ENCODE data around the gene S100A16. TPM values are rescaled to one million over a fixed set of nuclear protein-coding genes. Genes with fewer than 3 reads are reported as not detected.

Gene S100A16
- total RNA-seq, 2 donors from 2014 or later: 62.7 to 85.1 TPM

DNA sequence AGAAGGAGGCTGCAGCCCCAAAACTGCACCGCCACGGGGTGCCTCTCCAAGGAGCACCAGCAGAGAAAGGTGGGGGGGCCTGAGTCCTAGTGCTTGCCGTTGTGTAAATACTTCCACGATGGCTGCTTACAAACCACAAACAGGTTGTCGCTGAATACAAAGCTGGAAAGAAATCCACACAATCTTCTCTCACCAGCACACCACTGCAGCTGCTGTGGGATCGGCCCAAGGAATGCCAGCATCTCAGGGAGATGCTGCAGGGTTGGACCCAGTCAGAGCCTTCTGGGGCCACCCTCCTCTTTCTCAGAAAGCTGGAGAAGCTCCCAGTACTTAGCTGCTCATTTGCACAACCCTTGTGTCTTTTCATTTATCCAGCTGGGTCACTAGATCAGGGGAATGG is 6.2 kb upstream of the S100A16 start:
- no peak overlapping the region for H3K27ac ChIP-seq
- H3K36me3 ChIP-seq: peaks cover 41% of the 10 kb centered on the region
- H3K4me3 ChIP-seq: no peak overlapping the region
- no peaks in the 10 kb centered on the region for H3K27me3 ChIP-seq
- TF ChIP-seq, protein P1, sequence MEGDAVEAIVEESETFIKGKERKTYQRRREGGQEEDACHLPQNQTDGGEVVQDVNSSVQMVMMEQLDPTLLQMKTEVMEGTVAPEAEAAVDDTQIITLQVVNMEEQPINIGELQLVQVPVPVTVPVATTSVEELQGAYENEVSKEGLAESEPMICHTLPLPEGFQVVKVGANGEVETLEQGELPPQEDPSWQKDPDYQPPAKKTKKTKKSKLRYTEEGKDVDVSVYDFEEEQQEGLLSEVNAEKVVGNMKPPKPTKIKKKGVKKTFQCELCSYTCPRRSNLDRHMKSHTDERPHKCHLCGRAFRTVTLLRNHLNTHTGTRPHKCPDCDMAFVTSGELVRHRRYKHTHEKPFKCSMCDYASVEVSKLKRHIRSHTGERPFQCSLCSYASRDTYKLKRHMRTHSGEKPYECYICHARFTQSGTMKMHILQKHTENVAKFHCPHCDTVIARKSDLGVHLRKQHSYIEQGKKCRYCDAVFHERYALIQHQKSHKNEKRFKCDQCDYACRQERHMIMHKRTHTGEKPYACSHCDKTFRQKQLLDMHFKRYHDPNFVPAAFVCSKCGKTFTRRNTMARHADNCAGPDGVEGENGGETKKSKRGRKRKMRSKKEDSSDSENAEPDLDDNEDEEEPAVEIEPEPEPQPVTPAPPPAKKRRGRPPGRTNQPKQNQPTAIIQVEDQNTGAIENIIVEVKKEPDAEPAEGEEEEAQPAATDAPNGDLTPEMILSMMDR (IDR thresholded peaks at IDR 0.05): no peak
- DNase-seq (ENCODE audit: low spot score): no peak
- no peaks in the 10 kb centered on the region for H3K9me3 ChIP-seq
- H3K4me1 ChIP-seq: peaks cover 0 to 33% of the 10 kb centered on the region in 2 donors

DNA sequence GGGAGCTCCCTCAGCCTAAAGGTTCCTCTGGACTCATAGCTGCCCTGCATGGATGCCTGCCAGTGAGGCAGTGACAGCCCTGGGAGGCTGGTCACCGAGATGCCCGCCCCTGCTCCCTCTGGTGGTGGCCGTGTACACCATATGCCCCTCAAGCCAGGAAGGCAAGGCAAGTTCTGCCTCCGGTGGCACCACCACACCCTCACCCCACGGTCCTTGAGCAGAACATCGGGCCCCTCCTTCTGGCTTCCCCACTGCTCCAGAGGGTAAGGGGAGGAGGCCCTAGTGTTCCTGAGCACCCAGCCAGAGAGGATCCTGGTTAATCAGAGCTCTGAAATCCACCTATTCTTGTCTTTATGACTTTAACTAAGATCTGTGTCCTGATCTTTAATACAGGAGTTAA is 4.7 kb upstream of the S100A16 start:
- no peaks in the 10 kb centered on the region for H3K9me3 ChIP-seq
- peak overlapping the region; percentile 68 to 70 for H3K27ac ChIP-seq
- peaks cover 30% of the 10 kb centered on the region for H3K36me3 ChIP-seq
- H3K4me1 ChIP-seq: peaks cover 0 to 34% of the 10 kb centered on the region in 2 donors
- H3K4me3 ChIP-seq: no peak overlapping the region
- no peaks in the 10 kb centered on the region for H3K27me3 ChIP-seq
- peak; percentile 92 for DNase-seq (ENCODE audit: low spot score)
- TF ChIP-seq, protein P1 (IDR thresholded peaks at IDR 0.05): peak; percentile 67 to 78

DNA sequence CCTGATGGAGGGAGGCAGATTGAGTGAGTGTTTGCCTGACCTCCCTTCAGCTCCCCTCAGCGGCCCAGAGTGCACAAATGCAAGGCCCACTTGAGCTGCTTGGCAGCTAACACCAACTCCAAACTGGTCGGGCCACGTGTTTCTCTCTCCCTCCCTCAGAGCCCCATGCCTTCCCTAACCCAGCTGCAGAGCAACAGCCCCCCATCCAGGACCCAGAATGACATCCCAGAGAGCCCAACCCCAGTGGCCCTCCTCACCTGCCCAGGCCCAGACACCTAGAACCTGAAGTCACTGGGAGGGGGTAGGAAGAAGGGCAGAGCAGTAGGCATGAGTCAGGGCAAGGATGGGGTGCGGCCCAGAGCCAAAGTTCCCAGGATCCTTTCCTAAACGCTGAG is 4.0 kb upstream of the S100A16 start:
- peaks cover 0 to 34% of the 10 kb centered on the region in 2 donors for H3K4me1 ChIP-seq
- peak overlapping the region; percentile 68 to 70 for H3K27ac ChIP-seq
- H3K27me3 ChIP-seq: no peaks in the 10 kb centered on the region
- no peaks in the 10 kb centered on the region for H3K9me3 ChIP-seq
- peaks cover 23% of the 10 kb centered on the region for H3K36me3 ChIP-seq
- no peak overlapping the region for H3K4me3 ChIP-seq
- TF ChIP-seq, protein P1 (IDR thresholded peaks at IDR 0.05): no peak
- DNase-seq (ENCODE audit: low spot score): no peak

DNA sequence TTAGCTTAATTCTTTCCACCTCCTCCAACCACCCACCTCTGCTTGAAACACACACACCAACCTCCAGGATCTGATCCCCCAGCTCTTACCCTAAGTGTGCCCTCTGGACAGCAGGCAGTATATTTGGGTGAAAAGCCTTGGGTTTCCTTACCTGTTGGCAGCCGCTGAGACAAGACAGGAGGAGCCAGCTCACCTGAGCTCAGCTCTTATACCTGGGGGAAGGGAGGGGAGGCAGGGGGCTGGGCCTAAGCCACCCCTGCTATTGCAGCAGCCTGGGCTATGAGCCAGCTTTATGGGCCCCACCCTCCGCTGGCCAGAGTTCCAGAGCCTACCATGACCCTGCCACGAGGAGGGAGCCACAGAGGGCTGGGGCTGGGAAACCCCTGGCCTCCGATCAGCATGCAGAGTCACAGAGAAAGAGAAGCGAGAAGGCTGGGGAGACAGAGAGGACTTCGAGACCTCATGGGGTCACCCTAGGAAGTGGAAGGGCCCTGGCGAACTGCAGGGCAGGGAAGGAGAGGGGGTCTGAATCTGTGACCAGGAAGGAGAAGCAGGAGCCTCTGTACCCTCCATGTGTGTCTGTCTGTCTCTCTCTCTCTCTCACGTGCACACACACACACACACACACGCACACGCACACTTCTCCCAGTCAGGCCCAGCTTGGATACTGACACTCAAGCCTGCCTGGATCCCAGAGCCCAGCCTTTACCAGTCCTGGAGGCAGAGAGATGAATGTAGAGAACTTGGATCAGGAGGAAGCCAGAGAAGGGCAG is 3.4 kb upstream of the S100A16 start, which contains the start of gene S100A14:
S100A14 (minus strand) TSS at position 182 of the 773 bp plus-strand sequence. CDS start 467 bp downstream, outside the sequence.
- TF ChIP-seq, protein P1 (IDR thresholded peaks at IDR 0.05): no peak
- H3K4me3 ChIP-seq: no peak within 1 kb of the TSS
- H3K4me1 ChIP-seq: peaks cover 0 to 36% of the 10 kb centered on the region in 2 donors
- DNase-seq (ENCODE audit: low spot score): no peak
- H3K27ac ChIP-seq: peak within 1 kb of the TSS; percentile 68 to 70
- peaks cover 23% of the 10 kb centered on the region for H3K36me3 ChIP-seq
- no peaks in the 10 kb centered on the region for H3K9me3 ChIP-seq
- no peaks in the 10 kb centered on the region for H3K27me3 ChIP-seq

DNA sequence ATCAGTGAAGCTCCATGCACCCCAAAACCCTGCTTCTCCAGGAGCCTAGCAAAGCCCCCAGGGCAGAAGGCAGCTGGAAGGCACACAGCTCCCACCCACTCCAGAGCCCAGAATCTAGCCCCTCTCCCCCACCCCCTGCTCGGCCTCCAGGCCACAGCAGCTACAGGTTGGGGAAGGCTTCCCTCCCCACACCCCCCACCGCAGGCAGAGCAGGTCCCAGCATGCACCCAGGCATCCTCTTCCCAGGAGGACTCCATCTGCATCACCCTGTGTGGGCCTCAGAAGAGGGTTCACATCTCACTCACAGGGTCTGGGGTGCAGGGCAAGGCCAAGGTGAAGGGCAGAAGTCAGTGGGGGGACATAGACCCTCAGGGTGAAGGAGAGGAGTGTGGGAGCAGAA is 2.5 kb upstream of the S100A16 start:
- Histone ChIP-seq H3K9me3 (no peaks in the 10 kb centered on the region), H3K27ac (no peak overlapping the region), H3K4me1 (peaks cover 0 to 46% of the 10 kb centered on the region in 2 donors), H3K36me3 (peaks cover 20% of the 10 kb centered on the region), H3K4me3 (no peak overlapping the region), H3K27me3 (no peaks in the 10 kb centered on the region)
- TF ChIP-seq, protein P1 (IDR thresholded peaks at IDR 0.05): no peak
- no peak for DNase-seq (ENCODE audit: low spot score)
